Kidney capillary endothelial cell (primary cell): ENCODE measurements around the gene PAX9.
A peak's percentile ranks its signal among the peaks of the same experiment; 100 is the strongest.

ENCODE experiments used
- DNase-seq: peaks from one replicate; pipeline ENCODE4 v3.0.0-alpha.2; 2018; ENCODE audit warnings: low spot score

The PAX9 gene

GRCh38 chr14:36661506-36662257, at the start of gene PAX9:
Gene PAX9, plus strand, starts transcription at chr14:36661860. Its CDS starts 230 bp downstream, at chr14:36662090.
- DNase-seq = peak; percentile 37

GRCh38 chr14:36617824-36618223, 43.8 kb upstream of the PAX9 start:
- DNase-seq = no peak

- DNase-seq = no peak
Observed at GRCh38 chr14:36618641-36619040, 43.0 kb upstream of the PAX9 start.

DNA sequence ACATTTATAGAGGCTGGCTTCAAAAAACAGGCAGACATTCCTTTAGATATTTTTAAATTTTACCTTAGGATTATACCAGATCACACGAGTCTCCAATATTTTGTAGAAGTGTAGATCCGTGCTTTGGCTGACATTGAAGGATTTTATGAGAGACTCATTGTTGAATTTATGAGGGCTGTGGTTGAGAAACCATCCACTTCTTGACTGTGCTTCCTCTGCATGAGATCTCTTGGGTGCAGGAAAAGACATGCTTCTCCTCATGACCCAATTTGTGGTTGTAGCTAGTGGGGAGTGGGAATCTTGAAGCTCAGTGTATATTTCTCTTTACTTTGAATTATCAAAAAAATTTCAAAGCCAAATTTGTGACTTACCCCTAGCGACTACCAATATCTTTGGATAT, 42.5 kb upstream of the PAX9 start:
- DNase-seq = no peak

DNA sequence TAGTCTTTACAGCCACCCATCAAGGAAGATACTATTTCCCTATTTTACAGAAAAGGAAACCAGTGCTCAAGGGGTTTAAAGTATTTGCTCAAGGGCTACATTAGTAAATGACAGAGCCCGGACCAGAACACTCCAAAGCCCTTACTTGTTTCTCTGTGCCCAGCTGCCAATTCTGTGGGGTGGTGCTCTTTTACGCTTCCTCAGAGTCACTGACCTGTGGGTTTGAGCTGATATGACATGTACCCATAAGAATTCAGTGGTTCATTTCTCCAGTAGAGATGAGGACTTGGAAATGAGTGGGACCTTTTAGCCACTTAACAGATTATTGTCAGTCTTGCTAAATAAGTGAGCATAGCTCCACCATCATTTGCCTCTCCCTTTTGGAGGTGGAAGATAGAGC, 41.8 kb upstream of the PAX9 start:
- no peak for DNase-seq

GRCh38 chr14:36625014-36625413, 36.6 kb upstream of the PAX9 start:
- DNase-seq = no peak

- DNase-seq = no peak
Observed at GRCh38 chr14:36625436-36625835, 36.2 kb upstream of the PAX9 start.

DNA sequence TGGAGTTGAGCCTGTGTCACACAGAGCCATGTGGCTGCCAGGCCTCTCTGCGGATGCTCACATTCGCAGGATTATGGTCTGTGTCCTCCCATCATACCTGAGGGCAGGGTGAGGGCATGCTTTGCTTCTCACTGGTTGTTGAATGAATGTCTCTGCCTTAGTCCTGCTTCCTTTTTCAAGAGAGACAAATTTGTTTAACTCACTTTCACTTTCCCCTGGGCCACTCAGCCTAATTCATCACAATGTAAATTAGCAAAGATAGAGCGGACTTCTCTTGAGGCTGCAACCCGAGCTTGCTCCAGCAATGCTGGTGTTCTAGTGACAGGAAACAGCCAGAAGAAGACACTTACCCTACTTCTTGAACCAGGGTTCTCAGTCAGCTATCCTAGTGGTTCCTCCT, 35.5 kb upstream of the PAX9 start:
- no peak for DNase-seq

GRCh38 chr14:36627981-36628380, 33.7 kb upstream of the PAX9 start:
- DNase-seq = no peak

DNA sequence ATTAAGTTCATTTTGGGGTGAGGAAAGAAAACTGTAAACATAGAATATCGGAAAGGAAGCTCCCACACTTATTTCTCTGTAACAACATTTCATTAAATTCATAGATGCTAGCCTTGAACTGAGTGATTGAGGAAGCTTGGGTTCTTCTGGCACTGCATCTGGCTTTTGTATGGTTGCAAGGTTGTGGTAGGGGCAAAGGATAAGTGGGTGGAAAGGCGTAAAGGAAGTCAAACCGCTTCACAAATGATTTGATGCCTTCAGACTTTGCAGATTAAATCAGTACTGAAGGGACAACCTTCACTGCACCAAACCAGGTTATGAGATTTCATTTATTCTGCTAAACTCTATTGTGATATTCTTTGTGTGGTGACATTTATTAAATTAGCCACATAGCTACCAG, 28.1 kb upstream of the PAX9 start:
- DNase-seq = no peak

GRCh38 chr14:36646664-36647416, 14.8 kb upstream of the PAX9 start:
- no peak for DNase-seq

GRCh38 chr14:36647417-36647823, 14.2 kb upstream of the PAX9 start:
- no peak for DNase-seq

GRCh38 chr14:36647824-36648753, 13.6 kb upstream of the PAX9 start:
- no peak for DNase-seq

- DNase-seq = no peak
Observed at GRCh38 chr14:36649872-36650650, 11.6 kb upstream of the PAX9 start.

GRCh38 chr14:36652542-36653201, 9.0 kb upstream of the PAX9 start:
- no peak for DNase-seq

DNA sequence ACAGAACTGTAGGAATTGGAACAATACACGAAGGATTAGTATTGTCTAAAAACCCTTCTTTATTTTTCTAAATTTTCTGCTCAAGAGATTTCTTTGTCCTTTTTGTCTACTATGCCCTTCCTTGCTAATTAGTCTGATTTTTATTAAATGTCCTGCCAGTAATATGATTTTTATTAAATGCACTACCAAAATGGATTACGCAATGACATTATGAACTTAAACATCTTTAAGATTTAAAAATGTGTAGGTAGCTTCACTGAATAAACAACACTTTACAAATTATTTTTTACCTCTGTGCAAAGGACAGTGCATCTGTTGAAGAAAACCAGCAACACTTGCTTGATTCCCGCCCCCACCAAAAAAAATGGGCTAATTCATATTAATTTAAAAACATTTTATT, 8.2 kb upstream of the PAX9 start:
- DNase-seq = no peak

DNA sequence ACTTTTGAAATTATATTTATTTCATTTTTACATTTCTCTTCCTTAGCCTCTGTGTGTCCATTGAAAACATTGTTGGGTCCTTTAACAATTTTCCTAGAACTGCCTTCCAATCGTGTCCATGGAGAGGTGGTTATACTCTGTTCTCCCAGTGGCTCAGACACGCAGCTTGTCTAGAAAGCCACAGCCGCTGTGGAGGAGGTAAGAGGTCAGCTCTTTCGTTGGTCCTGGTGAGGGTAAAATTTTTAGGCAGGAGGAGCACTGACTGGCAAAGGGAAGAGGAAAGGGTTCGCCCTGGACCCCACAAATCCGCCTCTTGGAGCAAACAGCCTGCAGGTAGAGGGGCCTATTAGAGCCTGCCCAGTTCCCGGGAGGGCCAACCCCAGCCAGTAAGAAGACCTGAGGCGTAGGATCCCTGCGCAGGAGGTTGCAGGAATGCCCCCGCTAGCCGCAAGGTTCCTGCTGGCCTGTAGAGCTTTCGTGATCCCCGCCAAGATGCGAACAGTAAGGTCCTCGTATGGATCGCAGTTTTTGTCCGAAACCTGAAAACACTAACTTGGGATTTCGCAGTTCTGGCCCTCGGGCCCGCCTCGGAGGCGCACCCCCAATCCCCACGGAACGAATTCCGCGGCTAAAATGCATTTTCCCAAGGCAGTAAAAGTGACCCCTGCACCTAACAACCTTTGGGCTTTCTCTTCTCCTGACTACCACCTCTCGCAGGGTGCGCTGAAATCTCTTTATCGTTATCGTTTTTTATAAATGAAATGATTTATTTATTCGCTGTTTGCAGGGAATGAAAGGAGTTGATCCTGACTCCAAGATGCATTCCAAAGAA, 7.5 kb upstream of the PAX9 start:
- no peak for DNase-seq

DNA sequence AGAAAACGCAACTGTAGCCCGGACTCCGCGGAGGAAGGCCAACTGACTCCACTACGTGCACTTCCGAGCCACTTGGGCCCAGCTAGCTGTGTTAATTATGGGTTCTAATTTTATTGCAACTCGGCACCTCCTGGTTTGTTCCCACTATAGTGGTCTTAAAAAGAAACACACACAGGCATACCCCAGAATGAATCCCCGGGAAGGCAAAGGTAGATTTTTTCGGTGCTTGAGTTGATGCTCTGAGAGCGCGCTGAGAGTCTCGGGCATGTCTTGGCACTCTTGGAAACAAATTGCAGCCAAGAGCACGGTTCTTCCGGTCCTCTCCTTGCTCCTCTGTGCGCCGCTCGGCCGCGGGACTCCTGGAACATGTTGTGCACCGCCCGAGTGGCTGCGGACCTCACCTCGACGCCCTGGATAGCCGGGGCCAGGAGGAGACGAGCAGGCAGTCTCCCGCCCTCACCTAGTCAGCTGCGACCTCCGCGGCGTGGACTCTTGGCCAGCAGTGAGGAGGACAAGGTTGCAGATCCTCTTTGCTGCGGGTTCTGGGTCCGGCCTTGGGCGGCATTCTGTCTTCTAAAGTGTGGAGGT, 6.8 kb upstream of the PAX9 start:
- DNase-seq = no peak

DNA sequence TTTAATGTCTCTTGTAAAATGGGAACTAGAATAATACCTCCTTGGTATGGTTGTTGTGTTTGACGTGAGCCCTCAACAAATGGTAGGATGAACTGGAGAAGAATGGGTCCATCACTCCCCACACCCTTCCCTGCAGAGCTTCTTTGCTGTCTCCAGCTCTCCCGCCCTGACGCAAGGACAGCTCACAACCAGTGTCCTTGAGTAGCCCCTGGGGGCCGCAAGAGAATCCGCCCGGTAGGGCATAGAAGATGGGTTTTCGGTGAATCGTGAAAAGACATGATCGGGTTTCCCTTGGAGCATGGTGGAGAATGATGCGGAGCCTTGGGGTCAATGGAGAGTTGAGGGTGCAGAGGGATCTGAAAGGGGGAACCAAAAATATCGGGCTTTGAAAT, 6.1 kb upstream of the PAX9 start:
- no peak for DNase-seq
